ENCODE data around the gene PACS1. TPM values are rescaled to one million over a fixed set of nuclear protein-coding genes. Genes with fewer than 3 reads are reported as not detected.
A peak's percentile ranks its signal among the peaks of the same experiment; 100 is the strongest.

Gene PACS1
- total RNA-seq, 1 donor from 2014 or later, result 49.9 TPM

DNA sequence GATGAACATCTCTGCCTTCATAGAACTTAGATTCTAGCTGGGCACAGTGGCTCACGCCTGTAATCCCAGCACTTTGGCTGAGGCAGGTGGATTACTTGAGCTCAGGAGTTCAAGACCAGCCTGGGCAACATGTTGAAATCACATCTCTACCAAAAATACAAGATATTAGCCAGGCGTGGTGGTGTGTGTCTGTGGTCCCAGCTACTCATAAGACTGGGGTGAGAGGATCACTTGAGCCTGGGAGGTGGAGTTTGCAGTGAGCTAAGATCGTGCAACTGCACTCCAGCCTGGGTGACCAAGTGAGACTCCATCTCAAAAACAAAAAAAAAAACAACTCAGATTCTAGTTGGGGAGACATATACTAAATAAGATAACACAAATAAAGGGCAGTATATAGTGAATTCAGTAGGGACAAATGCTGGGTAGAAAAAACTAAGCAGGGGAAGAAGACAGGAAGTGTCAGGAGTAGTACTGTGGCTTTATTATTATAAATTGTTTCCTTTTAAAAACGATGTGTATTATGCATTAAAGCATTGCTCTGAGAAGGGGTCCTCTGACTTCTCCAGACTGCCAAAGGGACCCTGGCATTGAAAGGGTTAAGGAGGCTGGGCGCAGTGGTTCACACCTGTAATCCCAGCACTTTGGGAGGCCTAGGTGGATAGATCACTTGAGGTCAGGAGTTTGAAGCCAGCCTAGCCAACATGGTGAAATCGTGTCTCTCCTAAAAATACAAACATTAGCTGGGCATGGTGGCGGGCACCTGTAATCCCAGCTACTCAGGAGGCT lies 46.7 kb downstream of the PACS1 start:
- no peaks in the 10 kb centered on the region for H3K9me3 Mint-ChIP-seq
- peaks cover 55% of the 10 kb centered on the region for H3K4me1 Mint-ChIP-seq (ENCODE audit: unreplicated experiment)
- no peaks in the 10 kb centered on the region for H3K27me3 Mint-ChIP-seq
- TF ChIP-seq, protein P1, sequence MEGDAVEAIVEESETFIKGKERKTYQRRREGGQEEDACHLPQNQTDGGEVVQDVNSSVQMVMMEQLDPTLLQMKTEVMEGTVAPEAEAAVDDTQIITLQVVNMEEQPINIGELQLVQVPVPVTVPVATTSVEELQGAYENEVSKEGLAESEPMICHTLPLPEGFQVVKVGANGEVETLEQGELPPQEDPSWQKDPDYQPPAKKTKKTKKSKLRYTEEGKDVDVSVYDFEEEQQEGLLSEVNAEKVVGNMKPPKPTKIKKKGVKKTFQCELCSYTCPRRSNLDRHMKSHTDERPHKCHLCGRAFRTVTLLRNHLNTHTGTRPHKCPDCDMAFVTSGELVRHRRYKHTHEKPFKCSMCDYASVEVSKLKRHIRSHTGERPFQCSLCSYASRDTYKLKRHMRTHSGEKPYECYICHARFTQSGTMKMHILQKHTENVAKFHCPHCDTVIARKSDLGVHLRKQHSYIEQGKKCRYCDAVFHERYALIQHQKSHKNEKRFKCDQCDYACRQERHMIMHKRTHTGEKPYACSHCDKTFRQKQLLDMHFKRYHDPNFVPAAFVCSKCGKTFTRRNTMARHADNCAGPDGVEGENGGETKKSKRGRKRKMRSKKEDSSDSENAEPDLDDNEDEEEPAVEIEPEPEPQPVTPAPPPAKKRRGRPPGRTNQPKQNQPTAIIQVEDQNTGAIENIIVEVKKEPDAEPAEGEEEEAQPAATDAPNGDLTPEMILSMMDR (conservative IDR thresholded peaks at IDR 0.05), result no peak
- DNase-seq (ENCODE audit: extremely low spot score, unreplicated experiment), result no peak
- H3K4me3 Mint-ChIP-seq, result no peak overlapping the region
- H3K36me3 Mint-ChIP-seq, result no peaks in the 10 kb centered on the region
- no peak overlapping the region for H3K27ac Mint-ChIP-seq

DNA sequence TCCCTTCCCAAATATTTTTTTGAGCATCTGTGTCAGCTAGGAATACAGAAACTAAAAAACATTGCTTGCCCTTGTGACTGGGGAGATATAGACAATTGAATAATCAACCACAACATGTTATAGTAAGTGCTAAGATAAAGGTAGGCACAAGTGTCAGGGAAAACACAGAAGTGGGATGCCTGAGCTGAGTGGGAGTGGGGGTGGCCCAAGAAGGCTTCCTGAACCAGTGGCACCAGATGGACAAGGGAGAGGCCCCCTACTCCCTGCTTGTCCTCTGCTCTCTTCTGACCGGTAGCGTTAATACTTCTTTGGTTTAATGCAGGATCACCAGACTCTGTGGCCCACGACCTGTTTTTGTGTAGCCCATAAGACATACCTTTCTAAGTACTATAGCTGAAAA lies 48.8 kb downstream of the PACS1 start:
- Mint-ChIP-seq H3K36me3 (no peaks in the 10 kb centered on the region), H3K27ac (peak overlapping the region; percentile 80), H3K4me3 (no peak overlapping the region), H3K9me3 (no peaks in the 10 kb centered on the region), H3K4me1 (ENCODE audit: unreplicated experiment) (peaks cover 37% of the 10 kb centered on the region), H3K27me3 (no peaks in the 10 kb centered on the region)
- TF ChIP-seq, protein P1 (conservative IDR thresholded peaks at IDR 0.05), result no peak
- DNase-seq (ENCODE audit: extremely low spot score, unreplicated experiment), result no peak

DNA sequence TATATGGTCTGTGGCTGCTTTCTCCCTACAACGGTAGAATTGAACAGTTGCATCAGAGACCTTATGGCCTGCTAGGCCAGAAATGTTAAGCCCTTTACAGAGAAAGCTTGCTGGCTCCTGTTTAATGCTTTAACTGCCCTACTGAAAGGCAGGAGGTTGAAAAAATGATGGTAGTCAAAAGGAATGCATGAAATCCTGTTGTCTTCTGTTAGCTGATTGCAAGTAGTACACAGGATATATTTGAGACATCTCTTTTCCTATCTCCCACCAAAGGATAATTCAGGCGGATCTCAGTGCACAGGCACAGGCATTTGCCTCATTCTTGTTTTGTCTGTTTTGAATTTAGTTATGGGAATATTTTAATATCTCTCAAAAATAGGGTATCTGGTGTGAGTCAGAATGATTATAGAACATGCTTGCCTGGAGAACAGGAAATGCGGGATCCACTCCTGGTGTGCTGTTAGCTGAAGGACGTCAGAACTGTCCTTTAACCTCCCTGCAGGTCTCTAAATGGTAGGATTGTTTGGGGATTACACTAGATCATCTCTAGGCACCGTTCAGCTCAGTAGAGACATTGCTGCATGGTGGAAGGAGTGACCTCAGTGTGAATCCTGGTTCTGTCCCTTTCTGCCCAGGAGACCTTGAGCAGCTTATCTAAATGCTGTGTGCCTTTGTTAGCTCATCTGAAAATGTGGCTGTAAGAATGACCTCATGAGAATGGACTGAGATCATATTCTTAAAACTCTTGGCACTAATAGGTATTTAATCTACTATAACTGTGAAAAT lies 49.5 kb downstream of the PACS1 start:
- H3K4me3 Mint-ChIP-seq, result no peak overlapping the region
- TF ChIP-seq, protein P1 (conservative IDR thresholded peaks at IDR 0.05), result no peak
- no peaks in the 10 kb centered on the region for H3K36me3 Mint-ChIP-seq
- no peaks in the 10 kb centered on the region for H3K27me3 Mint-ChIP-seq
- peak overlapping the region; percentile 80 for H3K27ac Mint-ChIP-seq
- peaks cover 35% of the 10 kb centered on the region for H3K4me1 Mint-ChIP-seq (ENCODE audit: unreplicated experiment)
- no peaks in the 10 kb centered on the region for H3K9me3 Mint-ChIP-seq
- DNase-seq (ENCODE audit: extremely low spot score, unreplicated experiment), result no peak

DNA sequence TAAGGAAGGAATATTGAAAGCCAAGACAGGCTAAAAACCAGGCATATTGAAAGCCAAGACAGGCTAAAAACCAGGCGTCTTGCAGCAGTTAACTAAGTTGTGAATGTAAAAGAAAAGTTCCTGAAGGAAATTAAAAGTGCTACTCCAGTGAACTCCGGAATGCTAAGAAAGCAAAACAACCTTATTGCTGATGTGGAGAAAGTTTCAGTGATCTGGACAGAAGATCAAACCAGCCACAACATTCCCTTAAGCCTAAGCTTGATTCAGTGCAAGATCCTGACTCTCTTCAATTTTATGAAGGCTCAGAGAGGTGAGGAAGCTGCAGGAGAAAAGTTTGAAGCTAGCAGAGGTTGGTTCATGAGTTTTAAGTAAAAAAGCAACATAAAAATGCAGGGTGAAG lies 51.4 kb downstream of the PACS1 start:
- H3K4me3 Mint-ChIP-seq, result no peak overlapping the region

DNA sequence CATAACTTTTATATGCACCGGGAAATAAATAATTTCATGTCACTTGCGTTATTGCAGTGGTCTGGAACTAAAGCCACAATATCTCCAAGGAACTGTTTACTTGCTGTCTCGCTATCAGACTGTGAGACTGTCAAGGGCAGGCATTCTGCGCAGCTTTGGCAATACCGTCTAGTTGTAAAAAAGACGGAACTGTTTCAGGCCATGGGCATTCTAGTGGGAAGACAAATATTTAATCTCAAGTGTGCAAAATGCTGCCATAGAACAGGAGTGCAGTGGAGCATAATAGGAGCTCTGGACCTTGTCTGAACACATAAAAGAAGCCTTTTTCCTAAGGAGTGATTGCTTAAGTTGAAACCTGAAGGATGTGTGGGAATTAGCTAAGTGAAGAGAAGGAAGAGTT lies 53.8 kb downstream of the PACS1 start:
- peak overlapping the region; percentile 2 for H3K27ac Mint-ChIP-seq
- H3K9me3 Mint-ChIP-seq, result no peaks in the 10 kb centered on the region
- no peaks in the 10 kb centered on the region for H3K27me3 Mint-ChIP-seq
- TF ChIP-seq, protein P1 (conservative IDR thresholded peaks at IDR 0.05), result no peak
- H3K4me3 Mint-ChIP-seq, result no peak overlapping the region
- no peak for DNase-seq (ENCODE audit: extremely low spot score, unreplicated experiment)
- no peaks in the 10 kb centered on the region for H3K36me3 Mint-ChIP-seq
- H3K4me1 Mint-ChIP-seq (ENCODE audit: unreplicated experiment), result peaks cover 38% of the 10 kb centered on the region

More for the DNA sequence above, 51.4 kb downstream of the PACS1 start:
- DNase-seq (ENCODE audit: extremely low spot score, unreplicated experiment), result no peak
- Mint-ChIP-seq H3K36me3 (no peaks in the 10 kb centered on the region), H3K27ac (no peak overlapping the region), H3K27me3 (no peaks in the 10 kb centered on the region), H3K9me3 (no peaks in the 10 kb centered on the region), H3K4me1 (ENCODE audit: unreplicated experiment) (peaks cover 36% of the 10 kb centered on the region)
- TF ChIP-seq, protein P1 (conservative IDR thresholded peaks at IDR 0.05), result no peak
